Fibroblast of the aortic adventitia (primary cell): ENCODE data around the gene ZBTB17. TPM values are rescaled to one million over a fixed set of nuclear protein-coding genes. Genes with fewer than 3 reads are reported as not detected.

Experiments used
- DNase-seq: peaks from one replicate; pipeline ENCODE4 v3.0.0-alpha.2; 2010; ENCODE audit warnings: low read depth
- H3K4me3 ChIP-seq: 2 replicates; pipeline ENCODE4 v1.5.1; 2011; ENCODE audit warnings: low read depth, mild to moderate bottlenecking, control low read depth, low read length, moderate library complexity
- CTCF ChIP-seq: IDR thresholded peaks from 2 replicates; pipeline ENCODE4 v1.5.1; 2011; ENCODE audit warnings: mild to moderate bottlenecking, low read length, control low read depth, inconsistent platforms; ENCODE audit not compliant: insufficient read depth
- total RNA-seq: library from RNA; depleted of rRNA; stranded (reverse); fragments of >200 nt; gene quantifications from 2 replicates; pipeline ENCODE4 v1.2.3, GENCODE V29; 2012; ENCODE audit warnings: low replicate concordance

ZBTB17 gene
- total RNA-seq, 1 donor = 21.7 TPM

DNA sequence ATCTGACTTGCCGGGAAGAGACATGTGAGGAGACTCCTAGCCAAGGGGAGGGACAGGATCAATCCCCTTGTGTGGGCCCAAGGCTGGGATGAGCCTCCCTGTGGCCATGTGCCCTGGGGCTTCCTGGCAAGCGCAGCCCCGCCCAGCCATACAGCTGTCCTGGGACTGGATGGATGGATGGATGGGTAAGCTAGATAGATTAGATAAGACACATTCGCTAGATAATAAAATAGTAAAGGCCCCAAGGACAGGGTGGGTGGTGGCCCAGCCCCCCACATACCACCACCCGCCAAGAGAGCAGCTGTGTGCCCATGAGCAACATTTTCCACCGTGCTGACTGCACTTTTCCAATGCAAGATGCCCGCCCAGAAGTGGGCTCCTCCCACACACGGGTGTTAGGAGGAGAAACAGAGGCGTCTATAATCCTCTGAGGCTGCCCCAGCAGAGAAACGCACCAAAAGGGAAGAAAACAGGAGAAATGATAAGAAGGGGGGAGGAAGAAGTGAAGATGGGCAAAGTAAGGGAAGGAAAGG, 25.1 kb downstream of the ZBTB17 start:
- H3K4me3 ChIP-seq = no peak overlapping the region
- DNase-seq = peak; percentile 86
- no peak for TF ChIP-seq CTCF

DNA sequence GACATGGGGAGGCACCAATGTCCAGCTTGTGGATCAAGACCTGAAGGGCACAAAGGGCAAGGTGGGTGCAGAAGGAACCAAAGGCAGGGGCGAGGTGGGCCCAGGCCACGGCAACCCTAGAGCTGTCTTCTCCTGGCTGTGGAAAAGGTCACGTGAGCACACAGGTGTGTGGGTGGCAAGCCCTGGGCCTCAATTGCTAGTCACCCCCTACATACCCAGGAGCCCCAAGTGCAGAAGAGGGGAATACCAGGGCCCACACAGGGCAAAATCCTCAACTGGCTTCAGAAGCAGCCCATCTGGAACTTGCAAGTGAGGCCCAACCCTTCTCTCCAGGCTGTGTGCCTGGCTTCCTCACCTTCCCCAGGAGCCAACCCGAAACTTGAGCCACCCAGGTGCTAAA, 25.6 kb downstream of the ZBTB17 start:
- no peak for DNase-seq
- no peak for TF ChIP-seq CTCF
- no peak overlapping the region for H3K4me3 ChIP-seq

DNA sequence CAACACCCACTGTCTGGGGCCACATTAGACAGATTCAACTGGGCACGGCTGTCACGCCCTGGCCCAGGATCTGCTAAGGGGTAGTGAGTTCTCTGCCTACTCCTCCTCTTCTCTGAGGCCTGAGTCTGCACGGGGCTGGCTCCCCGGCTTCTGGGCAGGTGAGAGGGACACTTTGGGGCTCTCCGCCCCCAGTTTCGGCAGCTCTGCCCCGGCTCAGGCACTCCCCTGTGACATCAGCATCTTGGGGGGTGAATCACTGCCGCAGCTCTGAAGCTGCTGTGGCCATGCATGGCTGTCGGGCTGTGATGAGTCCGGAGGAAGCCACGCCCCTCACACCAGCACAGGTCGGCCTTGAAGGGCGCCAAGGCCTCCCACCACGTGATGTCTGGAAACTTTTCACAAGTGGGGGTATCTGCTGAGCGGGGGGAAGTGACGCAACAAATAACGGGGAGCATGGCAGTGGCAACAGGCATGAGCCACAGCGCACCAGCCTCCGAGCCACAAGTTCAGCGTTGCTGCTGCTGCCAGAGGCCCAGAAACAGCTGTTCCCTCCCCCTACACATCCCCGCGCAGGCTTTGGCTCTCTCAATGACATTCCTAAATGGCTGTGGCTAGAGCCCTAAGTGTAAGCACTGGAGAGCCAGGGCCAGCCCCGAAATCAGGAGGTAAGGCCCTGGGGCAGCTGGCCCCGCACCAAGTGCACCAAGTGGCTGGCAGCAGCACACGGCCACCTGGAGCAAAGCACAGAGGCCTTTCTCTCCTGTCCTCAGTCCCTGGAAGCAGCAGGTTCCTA, 26.3 kb downstream of the ZBTB17 start:
- no peak for TF ChIP-seq CTCF
- peak; percentile 98 for DNase-seq
- H3K4me3 ChIP-seq = peak overlapping the region; percentile 50

GRCh38 chr1:15948595-15949452, 27.1 kb downstream of the ZBTB17 start:
- peak; percentile 99 for DNase-seq
- TF ChIP-seq CTCF = no peak
- peak overlapping the region; percentile 50 for H3K4me3 ChIP-seq

DNA sequence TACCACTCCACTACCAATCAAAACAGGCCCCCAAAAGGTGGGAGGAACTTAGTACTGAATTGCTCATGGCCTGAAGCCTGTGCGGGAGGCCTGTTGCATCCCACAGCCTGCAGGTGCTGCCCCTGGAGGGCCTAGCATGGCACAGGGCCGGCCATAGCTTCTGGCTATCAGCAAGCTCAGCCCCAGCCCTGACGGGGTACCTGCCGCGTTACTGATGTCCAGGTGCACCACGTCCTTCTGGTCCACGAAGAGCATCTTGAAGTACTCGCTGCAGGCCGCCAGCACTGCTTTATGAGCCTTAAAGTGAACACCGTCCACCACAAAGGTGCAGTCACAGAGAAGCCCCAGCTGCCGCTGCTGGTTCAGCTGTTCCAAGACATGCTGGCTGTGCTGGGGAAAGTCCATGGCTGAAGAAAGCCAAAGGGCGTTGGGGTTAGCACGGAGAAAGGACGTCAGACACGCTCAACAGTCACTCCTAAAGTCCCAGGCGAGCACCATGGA, 27.8 kb downstream of the ZBTB17 start:
- H3K4me3 ChIP-seq = no peak overlapping the region
- peak; percentile 18 for DNase-seq
- TF ChIP-seq CTCF = no peak

DNA sequence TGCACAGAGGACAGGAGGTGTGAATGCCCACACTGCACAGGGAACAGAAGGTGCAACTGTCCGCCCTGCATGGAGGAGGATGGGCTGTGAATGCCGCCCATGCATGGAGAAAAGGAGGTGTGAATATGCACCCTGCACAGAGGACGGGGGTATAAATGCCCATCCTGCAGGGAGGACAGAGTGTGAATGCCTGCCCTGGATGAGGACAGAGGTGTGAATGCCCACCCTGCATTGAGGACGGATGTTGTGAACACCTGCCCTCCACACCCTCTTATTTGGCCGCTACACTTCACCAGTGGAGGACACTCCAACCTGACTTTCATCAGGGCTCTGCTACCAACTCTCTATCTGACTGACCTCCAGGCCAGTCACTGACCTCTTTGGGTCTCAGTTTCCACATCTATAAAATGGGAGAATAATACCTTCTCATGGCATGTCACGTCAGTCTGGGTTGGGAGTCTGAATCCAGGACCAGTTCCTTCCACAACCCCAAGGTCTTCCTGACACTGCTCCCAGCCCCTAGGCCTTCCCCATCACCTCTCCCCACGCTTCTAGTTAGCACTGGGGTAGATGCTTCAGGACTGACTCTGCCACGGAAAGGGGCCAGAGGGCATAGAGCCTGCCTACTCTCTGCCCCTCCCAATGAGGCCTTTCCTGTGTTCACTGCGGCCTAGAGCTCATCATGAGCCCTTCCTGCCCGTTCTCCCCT, 28.4 kb downstream of the ZBTB17 start:
- TF ChIP-seq CTCF = no peak
- no peak for DNase-seq

More for the DNA sequence above, 28.4 kb downstream of the ZBTB17 start:
- H3K4me3 ChIP-seq = no peak overlapping the region
